Esophagus muscularis mucosa (tissue), 4 donors: ENCODE results near the gene RAB11FIP5. TPM values are rescaled to one million over a fixed set of nuclear protein-coding genes. Genes with fewer than 3 reads are reported as not detected.
A peak's percentile ranks its signal among the peaks of the same experiment; 100 is the strongest.

Experiments used
- DNase-seq: peaks from one replicate; pipeline ENCODE4 v3.0.0-alpha.2; 2017; ENCODE audit errors: extremely low spot score
- H3K27ac ChIP-seq, 4 donors: fragments of 200-600 bp; sonication (generic); replicated peaks in 1 of 4; 1 replicate in 3 of 4; 2 replicates in 1 of 4; pipeline ENCODE4 v1.5.1; 2016 to 2019; ENCODE audit warnings: mild to moderate bottlenecking in 1 of 4
- H3K27me3 ChIP-seq, 4 donors: fragments of 200-600 bp; sonication (generic); one replicate each; pipeline versions ENCODE4 v1.5.1 to v1.6.0; 2016 to 2019
- H3K36me3 ChIP-seq, 4 donors: fragments of 200-600 bp; sonication (generic); one replicate each; pipeline ENCODE4 v1.5.1; 2016 to 2019
- H3K4me1 ChIP-seq, 4 donors: fragments of 200-600 bp; sonication (generic); one replicate each; pipeline ENCODE4 v1.5.1; 2016 to 2019
- H3K4me3 ChIP-seq, 4 donors: fragments of 200-600 bp; sonication (generic); 1 replicate in 2 of 4; 2 replicates in 2 of 4; pipeline ENCODE4 v1.5.1; 2016 to 2019; ENCODE audit warnings: mild to moderate bottlenecking in 4 of 4, moderate library complexity in 1 of 4
- H3K9me3 ChIP-seq, 4 donors: fragments of 200-600 bp; sonication (generic); 1 replicate in 3 of 4; 2 replicates in 1 of 4; pipeline ENCODE4 v1.5.1; 2016 to 2019
- CTCF ChIP-seq, 3 experiments: fragments of 200-600 bp in 2 of 3; fragments of 450-650 bp in 1 of 3; sonication (generic) in 2 of 3; IDR thresholded peaks; one replicate each; pipeline ENCODE4 v1.5.1; 2017 to 2019; ENCODE audit warnings: antibody characterized with exemption in 3 of 3, mild to moderate bottlenecking in 2 of 3, moderate library complexity in 1 of 3
- EP300 ChIP-seq: sonication (generic); formaldehyde crosslinking; IDR thresholded peaks from one replicate; pipeline ENCODE4 v1.6.1; 2017; ENCODE audit warnings: antibody characterized with exemption
- POLR2A ChIP-seq: fragments of 450-650 bp; IDR thresholded peaks from one replicate; pipeline ENCODE4 v1.6.1; 2017; ENCODE audit warnings: antibody characterized with exemption, moderate library complexity, mild to moderate bottlenecking, low read depth
- POLR2AphosphoS5 ChIP-seq, 2 donors: sonication (generic); formaldehyde crosslinking; IDR thresholded peaks; one replicate each; pipeline ENCODE4 v1.6.1; 2017; ENCODE audit warnings: antibody characterized with exemption in 2 of 2
- WGBS: methylation state at CpG from one replicate; pipeline ENCODE4 v1.1.5; 2018; 5-methylcytosine and 5-hydroxymethylcytosine counted together
- intact Hi-C: fragments of 100-400 bp; cut with DNase I; formaldehyde crosslinking; loops from one replicate; pipeline ENCODE4 v1.15.1; 2023
- total RNA-seq, 4 donors: library from RNA; depleted of rRNA; stranded (reverse); fragments of >200 nt; gene quantifications; one replicate each; pipeline versions ENCODE4 v1.1.0 to v1.2.1, GENCODE V29; 2016

Gene RAB11FIP5
- total RNA-seq, 4 donors from 2014 or later: 17.0 to 46.4 (median 38.4) TPM

GRCh38 chr2:73031725-73032701 lies 80.7 kb downstream of the RAB11FIP5 start:
- intact Hi-C loops: no loop called here
- WGBS: 85% methylated on average over 10 of the region's 10 CpGs
- no peaks in the 10 kb centered on the region for H3K9me3 ChIP-seq
- H3K27me3 ChIP-seq: no peaks in the 10 kb centered on the region
- TF ChIP-seq EP300: no peak
- TF ChIP-seq POLR2AphosphoS5 (IDR thresholded peaks at IDR 0.05): no peak
- no peak for TF ChIP-seq CTCF (IDR thresholded peaks at IDR 0.05)
- no peak for TF ChIP-seq POLR2A
- no peak overlapping the region for H3K4me3 ChIP-seq
- H3K4me1 ChIP-seq: no peaks in the 10 kb centered on the region
- no peak overlapping the region for H3K27ac ChIP-seq
- peak; percentile 68 for DNase-seq
- H3K36me3 ChIP-seq: peaks cover 4 to 42% (median 8%) of the 10 kb centered on the region in 4 donors

- intact Hi-C loops: no loop called here
- TF ChIP-seq POLR2AphosphoS5 (IDR thresholded peaks at IDR 0.05) (no peak), EP300 (no peak)
- DNase-seq: no peak
- H3K4me1 ChIP-seq: no peaks in the 10 kb centered on the region
- H3K36me3 ChIP-seq: peaks cover 4 to 38% (median 8%) of the 10 kb centered on the region in 4 donors
- no peak overlapping the region for H3K27ac ChIP-seq
- no peaks in the 10 kb centered on the region for H3K27me3 ChIP-seq
- H3K4me3 ChIP-seq: no peak overlapping the region
- WGBS: 100% methylated on average over 3 of the region's 3 CpGs
- no peaks in the 10 kb centered on the region for H3K9me3 ChIP-seq
Measured at GRCh38 chr2:73031095-73031678, 81.6 kb downstream of the RAB11FIP5 start.

GRCh38 chr2:73028841-73029240 lies 83.9 kb downstream of the RAB11FIP5 start:
- TF ChIP-seq EP300 (no peak), CTCF (IDR thresholded peaks at IDR 0.05) (no peak), POLR2A (no peak), POLR2AphosphoS5 (IDR thresholded peaks at IDR 0.05) (no peak)
- intact Hi-C loops: no loop called here
- Histone ChIP-seq H3K9me3 (no peaks in the 10 kb centered on the region), H3K4me1 (no peaks in the 10 kb centered on the region), H3K4me3 (no peak overlapping the region), H3K27me3 (no peaks in the 10 kb centered on the region), H3K27ac (no peak overlapping the region), H3K36me3 (peaks cover 4 to 31% (median 11%) of the 10 kb centered on the region in 4 donors)
- WGBS: 69% methylated on average over 10 of the region's 10 CpGs
- peak; percentile 42 for DNase-seq

- H3K9me3 ChIP-seq: no peaks in the 10 kb centered on the region
- no peak for DNase-seq
- H3K27ac ChIP-seq: no peak overlapping the region
- no peak overlapping the region for H3K4me3 ChIP-seq
- H3K36me3 ChIP-seq: peaks cover 5 to 27% (median 17%) of the 10 kb centered on the region in 4 donors
- intact Hi-C loops: no loop called here
- 72% methylated on average over 1 of the region's 1 CpG for WGBS
- TF ChIP-seq POLR2AphosphoS5 (IDR thresholded peaks at IDR 0.05): no peak
- no peaks in the 10 kb centered on the region for H3K4me1 ChIP-seq
- no peaks in the 10 kb centered on the region for H3K27me3 ChIP-seq
Measured at GRCh38 chr2:73027340-73027739, 85.4 kb downstream of the RAB11FIP5 start.

- Histone ChIP-seq H3K27me3 (no peaks in the 10 kb centered on the region), H3K4me1 (no peaks in the 10 kb centered on the region), H3K9me3 (no peaks in the 10 kb centered on the region), H3K36me3 (peaks cover 10 to 40% (median 25%) of the 10 kb centered on the region in 4 donors), H3K27ac (no peak overlapping the region), H3K4me3 (no peak overlapping the region)
- no peak for TF ChIP-seq EP300
- no peak for TF ChIP-seq POLR2A
- TF ChIP-seq POLR2AphosphoS5 (IDR thresholded peaks at IDR 0.05): no peak
- TF ChIP-seq CTCF (IDR thresholded peaks at IDR 0.05): no peak
- no peak for DNase-seq
- 88% methylated on average over 1 of the region's 1 CpG for WGBS
- intact Hi-C loops: no loop called here
Measured at GRCh38 chr2:73023497-73023896, 89.3 kb downstream of the RAB11FIP5 start.

Other genes with a start within 250 kb of the RAB11FIP5 start
- gene SPR, start 225.5 kb downstream of the RAB11FIP5 start, total RNA-seq: 10 to 100 TPM; 30.3 to 57.0 (median 50.3) TPM
- gene EMX1, start 195.4 kb downstream of the RAB11FIP5 start, total RNA-seq: not detected
- gene SFXN5, start 41.2 kb downstream of the RAB11FIP5 start, total RNA-seq: 10 to 100 TPM in 1 of 4 donors, 1 to 10 TPM in 3; 5.8 to 10.0 (median 6.8) TPM
- gene NOTO, start 89.6 kb upstream of the RAB11FIP5 start, total RNA-seq: not detected
- 10 to 100 TPM; 12.1 to 19.6 (median 15.4) TPM for gene SMYD5, start 101.3 kb upstream of the RAB11FIP5 start, total RNA-seq
- 10 to 100 TPM; 29.0 to 49.0 (median 33.2) TPM for gene PRADC1, start 120.3 kb upstream of the RAB11FIP5 start, total RNA-seq
- gene CCT7, start 121.4 kb upstream of the RAB11FIP5 start, total RNA-seq: 100 to 1,000 TPM; 193 to 244 (median 222) TPM
- gene FBXO41, start 171.5 kb upstream of the RAB11FIP5 start, total RNA-seq: 1 to 10 TPM; 1.7 to 6.0 (median 4.2) TPM
- under 1 TPM in 1 of 4 donors, not detected in 3; 0.17 TPM for gene EGR4, start 180.6 kb upstream of the RAB11FIP5 start, total RNA-seq